GM19043 (cell line): ENCODE data around the gene FOLR2.
"Not testable (repeated sequence)": the region's sequence is repeated elsewhere in the genome, so short reads cannot be mapped to it uniquely, and the experiment has no call there.

Experiments
- ATAC-seq: cut with Tn5 transposase; IDR thresholded peaks from one replicate; pipeline ENCODE4 v1.9.1; 2021; ENCODE audit warnings: low read depth; ENCODE audit not compliant: unreplicated experiment

FOLR2 gene

DNA sequence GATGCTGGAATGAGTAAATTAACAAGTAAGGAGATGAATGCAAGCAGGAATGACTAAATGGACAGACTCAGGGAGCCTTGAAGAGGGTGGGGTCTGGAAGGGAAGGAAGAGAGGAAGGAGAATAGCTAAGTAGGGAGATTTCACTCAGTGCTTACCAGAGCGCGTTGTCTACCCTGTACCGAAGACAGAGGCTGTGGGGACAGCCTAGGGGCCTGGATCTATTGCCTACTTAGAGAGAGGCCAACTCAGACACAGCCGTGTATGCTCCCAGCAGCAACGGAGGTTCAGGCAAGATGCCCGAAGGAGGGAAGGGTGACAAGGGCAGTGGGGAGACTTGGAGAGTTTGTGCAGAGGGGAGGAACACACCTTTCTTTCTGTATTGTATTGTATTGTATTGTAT lies at the start of gene FOLR2:
Gene FOLR2, plus strand, starts transcription at position 157 of the 400 bp plus-strand sequence. CDS start 1,791 bp downstream, outside the sequence.
- no peak for ATAC-seq

DNA sequence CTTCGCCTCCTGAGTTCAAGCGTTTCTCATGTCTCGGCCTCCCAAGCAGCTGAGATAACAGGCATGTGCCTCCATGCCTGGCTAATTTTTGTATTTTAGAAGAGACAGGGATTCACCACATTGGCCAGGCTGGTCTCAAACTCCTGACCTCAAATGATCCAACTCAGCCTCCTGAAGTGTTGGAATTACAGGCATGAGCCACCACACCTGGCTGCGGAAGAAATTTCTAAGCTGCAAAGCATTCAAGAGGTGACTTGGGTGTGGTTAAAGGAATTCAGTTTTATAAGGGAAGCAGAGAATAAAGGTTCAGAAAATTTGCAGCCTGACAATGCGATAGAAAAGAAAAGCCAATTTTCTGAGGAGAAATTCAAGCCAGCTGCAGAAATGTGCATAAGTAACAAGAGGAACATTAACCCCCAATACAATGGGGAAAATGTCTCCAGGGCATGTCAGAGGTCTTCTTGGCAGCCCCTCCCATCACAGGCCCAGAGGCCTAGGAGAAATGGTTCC lies 47.5 kb upstream of the FOLR2 start:
- ATAC-seq, result not testable (repeated sequence)

GRCh38 chr11:72169754-72170153 lies 46.8 kb upstream of the FOLR2 start:
- ATAC-seq, result not testable (repeated sequence)

DNA sequence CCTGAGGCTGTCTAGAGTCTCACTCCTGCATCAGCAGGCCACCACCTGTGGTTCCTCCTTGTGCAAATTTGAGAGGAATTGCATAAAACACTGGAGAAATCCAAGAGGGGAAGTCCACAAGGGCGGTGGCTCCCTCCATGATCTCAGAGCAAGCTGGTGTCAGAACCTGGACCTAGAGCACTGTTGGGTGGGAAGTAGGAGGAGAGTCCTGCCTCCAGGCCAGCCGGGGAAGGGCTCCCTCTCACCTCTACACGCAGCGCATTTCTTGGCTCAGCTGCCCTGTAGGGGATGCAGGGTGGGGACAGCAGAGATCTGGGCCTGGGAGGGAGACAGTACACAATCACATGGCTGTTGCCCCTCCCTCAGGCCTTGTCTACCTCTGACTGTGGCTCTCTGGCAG lies 44.6 kb upstream of the FOLR2 start:
- not testable (repeated sequence) for ATAC-seq

DNA sequence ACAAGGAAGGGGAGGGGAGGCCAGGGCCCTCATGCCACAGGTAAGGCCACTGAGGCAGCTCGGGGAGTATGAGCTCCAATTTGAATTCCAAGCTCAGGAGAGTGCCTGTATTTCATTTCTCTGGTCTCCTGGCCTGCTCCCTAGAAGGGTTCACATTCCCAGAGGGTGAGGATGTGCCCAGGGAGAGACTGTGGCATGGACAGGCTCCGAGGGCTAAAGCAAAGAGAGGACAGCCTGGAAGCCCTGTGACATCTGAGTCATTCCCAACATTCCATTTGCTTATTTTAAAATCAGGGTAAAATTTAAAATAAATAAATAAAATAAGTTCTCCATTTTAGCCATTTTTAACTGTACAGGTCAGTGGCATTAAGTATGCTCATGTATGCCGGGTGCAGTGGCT lies 43.3 kb upstream of the FOLR2 start:
- no peak for ATAC-seq

- ATAC-seq, result no peak
Measured at GRCh38 chr11:72174302-72175070, 42.1 kb upstream of the FOLR2 start.

GRCh38 chr11:72177656-72178055 lies 38.9 kb upstream of the FOLR2 start:
- ATAC-seq, result no peak

DNA sequence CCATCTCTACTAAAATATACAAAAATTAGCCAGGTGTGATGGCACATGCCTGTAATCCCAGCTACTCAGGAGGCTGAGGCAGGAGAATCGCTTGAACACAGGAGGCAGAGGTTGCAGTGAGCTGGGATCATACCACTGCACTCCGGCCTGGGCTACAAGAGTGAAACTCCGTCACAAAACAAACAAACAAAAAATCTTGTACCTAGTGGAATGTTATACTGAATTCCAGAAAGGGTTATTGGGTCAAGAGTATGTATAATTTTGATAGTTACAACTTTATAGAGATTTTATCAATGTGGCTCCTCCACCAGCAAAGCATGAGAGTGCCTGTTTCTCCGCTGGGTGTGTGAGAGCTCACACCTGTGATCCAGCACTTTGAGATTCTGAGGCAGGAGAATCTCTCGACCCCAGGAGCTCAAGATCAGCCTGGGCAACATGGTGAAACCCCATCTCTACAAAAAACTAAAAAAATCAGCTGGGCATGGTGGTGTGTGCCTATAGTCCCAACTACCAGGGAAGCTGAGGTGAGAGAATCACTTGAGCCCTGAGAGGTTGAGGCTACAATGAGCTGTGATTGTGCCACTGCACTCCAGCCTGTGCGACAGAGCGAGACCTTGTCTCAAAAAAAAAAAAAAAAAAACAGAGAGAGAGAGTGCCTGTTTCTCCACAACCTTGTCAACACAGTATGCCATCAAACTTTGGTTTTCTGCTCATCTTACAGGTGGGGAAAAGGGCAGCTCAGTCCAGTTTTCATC lies 37.4 kb upstream of the FOLR2 start:
- no peak for ATAC-seq

DNA sequence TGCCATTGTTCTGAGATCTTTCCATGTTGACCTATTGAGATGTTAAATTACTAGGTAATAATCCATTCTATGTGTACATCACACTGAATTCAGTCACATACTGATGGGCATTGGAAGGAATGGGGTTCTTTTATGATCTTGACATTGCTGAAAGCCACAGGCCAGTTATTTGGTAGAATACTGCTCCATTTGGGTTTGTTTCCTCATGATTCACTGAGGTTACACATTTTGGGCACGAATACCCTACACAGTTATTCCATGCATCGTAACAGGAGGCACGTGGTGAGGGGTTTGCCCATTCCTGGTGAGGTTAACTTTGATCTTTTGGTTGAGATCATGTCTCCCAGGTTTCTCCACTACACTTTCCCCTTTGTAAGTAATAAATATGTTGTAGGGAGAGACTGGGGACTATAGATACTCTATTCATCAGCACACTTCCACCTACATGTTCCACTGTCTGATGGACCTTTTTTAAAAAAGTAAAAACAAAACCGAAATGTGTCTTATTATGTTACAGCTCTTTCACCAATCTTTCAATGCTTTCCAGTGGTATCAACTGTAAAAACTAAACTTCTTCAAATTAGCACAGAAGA lies 36.7 kb upstream of the FOLR2 start:
- no peak for ATAC-seq

DNA sequence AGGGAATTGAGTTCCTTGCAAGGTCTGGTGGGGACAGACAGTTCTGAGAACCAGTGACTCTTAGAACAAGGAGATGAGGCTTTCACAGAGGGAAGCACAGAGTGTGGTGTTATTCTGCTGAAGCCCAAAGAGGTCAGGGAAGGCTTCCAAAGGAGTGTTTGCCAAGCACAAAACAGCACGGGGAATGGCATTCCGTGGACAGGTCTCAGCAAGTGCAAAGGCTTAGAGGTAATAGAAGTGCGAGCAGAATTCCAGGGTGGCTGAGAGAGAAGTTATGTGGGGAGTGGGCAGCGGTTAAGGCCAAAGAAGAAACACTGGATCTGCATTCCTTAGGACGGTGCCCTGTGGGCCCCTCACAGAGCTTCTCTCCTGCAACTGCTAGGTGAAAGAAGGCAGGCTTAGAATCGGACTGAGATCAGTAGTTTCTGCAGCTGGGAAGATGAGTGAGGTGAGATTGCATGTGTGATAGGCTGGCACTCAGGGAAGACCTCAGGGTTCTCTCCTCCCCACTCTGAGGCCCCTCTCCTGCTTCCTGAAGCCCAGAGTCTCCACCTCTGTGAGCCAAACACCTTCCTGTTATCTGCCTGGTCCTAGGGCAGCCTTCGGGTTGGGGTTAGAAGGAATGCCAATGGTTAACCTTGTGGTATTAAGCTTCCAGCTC lies 35.6 kb upstream of the FOLR2 start:
- not testable (repeated sequence) for ATAC-seq

DNA sequence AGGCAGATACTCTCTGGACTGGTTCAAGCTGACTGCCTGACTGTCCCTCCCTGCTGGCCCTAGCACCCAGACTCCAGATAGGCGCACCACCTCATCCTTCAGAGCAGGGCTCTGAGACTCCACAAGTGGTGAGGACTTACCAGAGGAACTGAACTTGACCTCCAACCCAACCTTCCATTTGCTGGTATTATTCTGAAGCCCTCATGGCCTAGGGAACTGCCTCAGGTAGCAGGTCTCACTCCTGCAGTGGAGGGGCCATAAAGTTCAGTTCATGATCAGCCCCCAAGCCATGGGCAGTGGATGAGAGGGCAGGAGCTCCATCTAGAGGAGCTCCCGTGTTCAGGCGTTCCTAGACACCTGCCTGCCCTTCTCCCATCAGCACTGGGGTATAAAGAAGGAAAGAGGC lies 35.0 kb upstream of the FOLR2 start:
- ATAC-seq, result not testable (repeated sequence)

- ATAC-seq, result no peak
Measured at GRCh38 chr11:72188267-72188666, 28.3 kb upstream of the FOLR2 start.

DNA sequence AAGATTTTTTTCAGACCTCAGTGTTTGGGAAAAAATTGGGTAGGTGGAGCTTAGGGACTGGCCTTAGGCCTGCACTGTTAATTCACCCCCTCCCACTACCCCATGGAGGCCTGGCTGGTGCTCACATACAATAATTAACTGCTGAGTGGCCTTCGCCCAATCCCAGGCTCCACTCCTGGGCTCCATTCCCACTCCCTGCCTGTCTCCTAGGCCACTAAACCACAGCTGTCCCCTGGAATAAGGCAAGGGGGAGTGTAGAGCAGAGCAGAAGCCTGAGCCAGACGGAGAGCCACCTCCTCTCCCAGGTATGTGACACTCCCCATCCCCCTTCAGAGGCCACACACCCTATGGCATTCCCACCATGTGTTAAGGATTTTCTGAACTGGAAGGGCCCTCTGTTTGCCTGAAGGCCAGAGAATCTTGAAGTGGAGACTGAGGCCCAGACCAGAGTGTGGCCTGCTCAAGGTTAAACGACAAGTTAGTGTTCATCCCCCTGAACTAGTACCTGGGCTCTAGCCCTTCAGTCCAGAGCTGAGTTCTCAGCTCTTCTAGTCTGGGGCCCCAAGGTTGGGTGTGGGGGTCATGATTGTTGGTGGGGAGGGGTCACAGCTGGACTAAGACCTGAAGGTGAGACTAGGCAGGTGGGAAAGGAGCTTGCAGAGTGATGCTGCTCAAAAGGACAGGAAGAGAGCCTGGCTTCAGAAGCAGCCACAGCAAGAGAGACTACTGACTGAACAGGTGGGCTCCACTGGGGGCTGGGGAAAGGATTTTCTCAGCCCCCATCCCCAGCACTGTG lies 26.9 kb upstream of the FOLR2 start:
- ATAC-seq, result no peak

- ATAC-seq, result no peak
Measured at GRCh38 chr11:72190631-72191071, 25.9 kb upstream of the FOLR2 start.

GRCh38 chr11:72191961-72192381 lies 24.6 kb upstream of the FOLR2 start, which contains the start of gene FOLR1:
TSS of gene FOLR1 (plus strand) at chr11:72192140. CDS start at chr11:72192174, 34 bp downstream.
- ATAC-seq, result no peak

DNA sequence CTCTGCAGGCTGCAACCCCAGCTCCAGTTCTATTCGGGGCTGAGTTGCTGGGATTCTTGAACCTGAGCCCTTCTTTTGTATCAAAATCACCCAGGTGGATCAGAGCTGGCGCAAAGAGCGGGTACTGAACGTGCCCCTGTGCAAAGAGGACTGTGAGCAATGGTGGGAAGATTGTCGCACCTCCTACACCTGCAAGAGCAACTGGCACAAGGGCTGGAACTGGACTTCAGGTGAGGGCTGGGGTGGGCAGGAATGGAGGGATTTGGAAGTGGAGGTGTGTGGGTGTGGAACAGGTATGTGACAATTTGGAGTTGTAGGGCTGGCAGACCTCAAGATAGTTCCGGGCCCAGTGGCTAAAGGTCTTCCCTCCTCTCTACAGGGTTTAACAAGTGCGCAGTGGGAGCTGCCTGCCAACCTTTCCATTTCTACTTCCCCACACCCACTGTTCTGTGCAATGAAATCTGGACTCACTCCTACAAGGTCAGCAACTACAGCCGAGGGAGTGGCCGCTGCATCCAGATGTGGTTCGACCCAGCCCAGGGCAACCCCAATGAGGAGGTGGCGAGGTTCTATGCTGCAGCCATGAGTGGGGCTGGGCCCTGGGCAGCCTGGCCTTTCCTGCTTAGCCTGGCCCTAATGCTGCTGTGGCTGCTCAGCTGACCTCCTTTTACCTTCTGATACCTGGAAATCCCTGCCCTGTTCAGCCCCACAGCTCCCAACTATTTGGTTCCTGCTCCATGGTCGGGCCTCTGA lies 20.9 kb upstream of the FOLR2 start:
- ATAC-seq, result no peak

DNA sequence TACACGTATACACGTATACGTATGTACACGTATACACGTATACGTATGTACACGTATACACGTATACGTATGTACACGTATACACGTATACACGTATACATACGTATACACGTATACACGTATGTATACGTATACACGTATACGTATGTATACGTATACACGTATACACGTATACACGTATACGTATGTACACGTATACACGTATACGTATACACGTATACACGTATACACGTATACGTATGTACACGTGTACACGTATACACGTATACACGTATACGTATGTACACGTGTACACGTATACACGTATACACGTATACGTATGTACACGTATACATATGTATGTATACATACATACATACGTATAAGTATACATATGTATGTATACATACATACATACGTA lies 15.1 kb upstream of the FOLR2 start:
- ATAC-seq, result not testable (repeated sequence)

DNA sequence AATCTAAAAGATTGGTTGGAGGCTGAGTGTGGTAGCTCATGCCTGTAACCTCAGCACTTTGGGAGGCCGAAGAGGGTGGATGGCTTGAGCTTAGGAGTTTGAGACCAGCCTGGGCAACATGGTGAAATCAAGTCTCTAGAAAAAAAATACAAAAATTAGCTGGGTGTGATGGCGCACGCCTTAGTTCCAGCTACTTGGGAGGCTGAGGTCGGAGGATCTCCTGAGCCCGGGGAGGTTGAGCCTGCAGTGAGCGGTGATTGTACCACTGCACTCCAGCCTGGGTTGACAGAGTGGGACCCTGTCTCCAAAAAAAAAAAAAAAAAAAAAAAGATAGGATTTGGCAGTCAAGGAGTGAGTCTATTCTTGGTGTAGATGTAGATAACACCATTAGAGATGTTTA lies 14.0 kb upstream of the FOLR2 start:
- ATAC-seq, result no peak

- ATAC-seq, result no peak
Measured at GRCh38 chr11:72203163-72203562, 13.4 kb upstream of the FOLR2 start.
